Epithelial cell of esophagus (primary cell): ENCODE data around the gene PRELP.

Experiments
- DNase-seq: peaks from one replicate; pipeline ENCODE4 v3.0.0; 2010; ENCODE audit warnings: low read depth
- H3K4me3 ChIP-seq: 2 replicates; pipeline ENCODE4 v1.5.1; 2011; ENCODE audit warnings: mild to moderate bottlenecking, low read length, control low read depth
- CTCF ChIP-seq: IDR thresholded peaks from 2 replicates; pipeline ENCODE4 v1.5.1; 2011; ENCODE audit warnings: low read depth, mild to moderate bottlenecking, low read length, control low read depth, inconsistent platforms; ENCODE audit not compliant: insufficient read depth; ENCODE audit errors: missing control alignments

Gene PRELP

GRCh38 chr1:203486618-203487370 lies 11.2 kb downstream of the PRELP start:
- no peak for TF ChIP-seq CTCF
- DNase-seq: no peak
- H3K4me3 ChIP-seq: no peak overlapping the region

GRCh38 chr1:203488539-203488938 lies 12.9 kb downstream of the PRELP start:
- TF ChIP-seq CTCF: no peak
- H3K4me3 ChIP-seq: no peak overlapping the region
- no peak for DNase-seq

DNA sequence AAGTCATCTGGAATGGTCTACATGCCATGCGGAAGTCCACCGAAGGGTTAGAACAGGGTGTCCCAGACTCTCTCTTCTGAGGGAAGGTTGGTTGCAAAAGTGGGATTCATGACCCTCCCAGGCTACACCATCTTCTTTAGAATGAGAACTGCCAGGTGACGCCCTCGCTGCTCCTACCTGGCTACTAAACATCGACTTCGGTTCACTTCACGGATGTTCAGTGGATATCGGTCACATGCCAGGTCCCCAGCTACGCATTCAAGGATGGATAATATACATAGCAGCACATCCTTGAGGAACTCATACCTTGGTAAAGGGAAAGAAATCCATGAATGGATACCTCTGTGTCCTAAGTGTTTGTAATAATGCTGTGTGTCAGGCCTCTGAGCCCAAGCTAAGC lies 15.0 kb downstream of the PRELP start:
- TF ChIP-seq CTCF: no peak
- no peak for DNase-seq
- no peak overlapping the region for H3K4me3 ChIP-seq

DNA sequence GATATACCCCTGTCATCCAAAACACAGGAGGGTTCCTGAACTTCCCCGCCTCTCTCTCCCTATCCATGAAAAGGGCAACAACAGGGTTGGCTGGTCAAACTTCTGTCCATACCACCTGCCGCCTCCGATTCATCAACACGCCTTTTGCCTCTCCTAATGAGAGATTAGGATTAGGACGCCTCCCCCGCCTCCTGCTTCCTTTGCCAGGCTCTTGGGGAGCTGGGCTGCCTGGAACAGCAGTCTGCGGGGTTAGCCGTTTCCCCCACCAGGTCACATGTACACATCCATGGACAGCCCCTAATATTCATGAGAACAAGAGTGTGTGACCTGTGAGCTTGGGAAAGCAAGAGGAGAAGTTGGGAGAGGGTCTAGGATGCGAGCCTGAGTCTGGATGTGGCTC lies 16.1 kb downstream of the PRELP start:
- no peak for TF ChIP-seq CTCF
- DNase-seq: no peak
- H3K4me3 ChIP-seq: no peak overlapping the region

- TF ChIP-seq CTCF: no peak
- H3K4me3 ChIP-seq: no peak overlapping the region
- DNase-seq: no peak
Observed at GRCh38 chr1:203492082-203492747, 16.6 kb downstream of the PRELP start.

DNA sequence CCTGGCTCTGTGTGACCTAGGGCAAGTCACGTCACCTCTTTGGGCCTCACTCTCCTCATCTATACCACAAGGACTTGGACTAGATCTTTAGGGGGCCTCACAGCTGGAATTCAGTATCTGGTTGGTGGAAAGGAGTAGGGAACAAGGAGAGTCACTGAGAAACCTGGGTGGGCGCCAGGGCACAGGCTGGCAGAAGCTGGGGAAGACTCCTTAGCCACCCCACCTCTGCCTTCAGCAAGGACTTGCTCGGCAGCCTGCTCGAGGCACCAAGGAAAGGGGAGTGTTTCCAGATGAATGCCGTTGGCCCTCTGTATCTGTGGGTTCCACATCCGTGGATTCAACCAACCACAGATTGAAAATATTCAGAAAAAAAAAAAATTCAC lies 17.1 kb downstream of the PRELP start:
- no peak overlapping the region for H3K4me3 ChIP-seq
- TF ChIP-seq CTCF: no peak
- no peak for DNase-seq

DNA sequence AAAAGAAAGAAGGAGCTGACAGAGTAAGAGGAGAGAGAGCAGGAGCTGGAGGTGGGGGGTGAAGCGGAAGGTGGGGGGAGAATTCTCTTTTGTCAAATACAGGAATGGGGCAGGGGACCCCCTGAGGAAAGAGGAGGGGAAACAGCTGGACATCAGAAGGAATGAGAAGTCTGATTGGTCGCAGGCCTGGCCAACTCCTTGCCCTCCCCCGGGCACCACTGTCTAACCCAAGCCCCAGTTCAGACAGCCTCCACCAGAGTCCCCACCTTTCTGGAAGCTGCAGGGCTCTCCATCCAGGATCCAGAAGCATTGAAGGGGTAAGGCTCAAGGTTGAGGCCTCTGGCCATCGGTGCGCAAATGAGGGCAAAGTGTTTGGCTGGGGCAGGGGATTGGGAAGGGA lies 18.3 kb downstream of the PRELP start, which contains the start of gene OPTC:
Gene OPTC (plus strand): TSS at position 253 of the 400 bp plus-strand sequence. CDS start 1,853 bp downstream, outside the sequence.
- no peak for DNase-seq
- no peak for TF ChIP-seq CTCF
- no peak within 1 kb of the TSS for H3K4me3 ChIP-seq
